Muscle of leg (tissue), 11 donors: ENCODE measurements around the gene SATB1. TPM values are rescaled to one million over a fixed set of nuclear protein-coding genes. Genes with fewer than 3 reads are reported as not detected.
A peak's percentile ranks its signal among the peaks of the same experiment; 100 is the strongest.

Experiments
- DNase-seq: peaks from one replicate; pipeline ENCODE4 v3.0.0; 2013
- H3K27ac ChIP-seq: one replicate; pipeline ENCODE4 v1.5.1; 2013; ENCODE audit warnings: mild to moderate bottlenecking, low read length, control low read depth
- H3K27me3 ChIP-seq: one replicate; pipeline ENCODE4 v1.6.1; 2013; ENCODE audit warnings: low read length; ENCODE audit not compliant: control insufficient read depth, insufficient read depth
- H3K36me3 ChIP-seq: one replicate; pipeline ENCODE4 v1.6.1; 2013; ENCODE audit warnings: low read length; ENCODE audit not compliant: control insufficient read depth, insufficient read depth
- H3K4me1 ChIP-seq: one replicate; pipeline ENCODE4 v1.6.1; 2013; ENCODE audit warnings: low read length; ENCODE audit not compliant: control insufficient read depth, insufficient read depth
- H3K4me3 ChIP-seq: one replicate; pipeline ENCODE4 v1.5.1; 2013; ENCODE audit warnings: low read length, control low read depth
- H3K9me3 ChIP-seq: replicated peaks from 2 replicates; pipeline ENCODE4 v1.6.1; 2013; ENCODE audit warnings: low read depth, low read length; ENCODE audit not compliant: control insufficient read depth
- WGBS: methylation state at CpG from one replicate; pipeline ENCODE4 v1.1.5; 2013; ENCODE audit warnings: missing lambda C conversion rate; ENCODE audit not compliant: insufficient coverage; 5-methylcytosine and 5-hydroxymethylcytosine counted together
- polyA plus RNA-seq, 8 donors: library from polyadenylated mRNA; unstranded; fragments of 120-200 nt; gene quantifications; one replicate each; pipeline versions ENCODE4 v1.2.1 to v1.2.3, GENCODE V29; 2013; ENCODE audit warnings: inconsistent platforms in 1 of 8, low replicate concordance in 1 of 8; ENCODE audit not compliant: insufficient read length in 8 of 8, insufficient read depth in 1 of 8
- total RNA-seq: library from RNA; stranded (reverse); fragments of 120-200 nt; gene quantifications from one replicate; pipeline ENCODE4 v1.2.4, GENCODE V29; 2013

SATB1 gene
- total and polyA plus RNA-seq, 9 donors: 29.0 to 39.0 (median 34.6) TPM

DNA sequence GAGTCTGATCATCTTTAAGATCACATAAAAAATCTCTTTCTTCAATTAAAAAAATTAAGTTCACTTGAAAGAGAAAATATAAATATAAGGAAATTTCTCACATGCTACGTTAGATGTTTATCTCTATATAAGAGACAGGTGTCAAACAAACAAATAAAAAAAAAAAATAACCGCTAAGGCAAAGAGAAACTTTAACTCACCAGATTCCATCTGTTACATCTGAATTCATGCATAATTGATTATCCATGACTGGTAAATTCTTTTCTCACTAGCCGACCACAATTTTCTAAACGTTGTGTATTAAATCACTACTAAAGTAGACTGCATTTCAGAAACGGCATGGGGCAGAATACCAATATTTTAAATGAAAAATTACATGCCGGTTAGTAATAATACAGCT is 9.6 kb upstream of the SATB1 start:
- no peaks in the 10 kb centered on the region for H3K4me1 ChIP-seq
- H3K27me3 ChIP-seq: peaks cover 3% of the 10 kb centered on the region
- no CpG with 5 or more reads among the region's 6 CpGs for WGBS

DNA sequence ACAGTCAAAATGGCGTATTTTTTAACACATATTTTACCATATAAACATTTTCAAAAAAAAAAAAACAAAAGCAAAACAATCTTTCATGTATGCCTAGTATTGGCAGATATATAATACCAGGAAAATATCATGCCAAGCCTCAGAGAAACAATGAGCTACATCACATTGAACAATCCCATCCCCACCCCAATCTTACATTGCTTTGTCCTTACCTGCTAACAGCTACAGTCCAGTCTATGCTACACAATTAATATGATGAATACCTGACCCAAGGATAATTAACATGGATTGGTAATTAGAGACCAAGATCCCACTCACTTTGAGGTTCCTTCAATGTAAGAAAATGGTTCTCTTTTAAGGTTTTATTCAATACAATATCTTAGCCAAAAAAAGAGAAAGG is 7.6 kb upstream of the SATB1 start:
- Histone ChIP-seq H3K4me3 (no peak overlapping the region), H3K27me3 (no peaks in the 10 kb centered on the region), H3K36me3 (no peaks in the 10 kb centered on the region), H3K27ac (no peak overlapping the region), H3K9me3 (no peaks in the 10 kb centered on the region), H3K4me1 (no peaks in the 10 kb centered on the region)
- DNase-seq: no peak
- no CpG with 5 or more reads among the region's 1 CpG for WGBS

More for the DNA sequence above, 9.6 kb upstream of the SATB1 start:
- Histone ChIP-seq H3K4me3 (no peak overlapping the region), H3K9me3 (no peaks in the 10 kb centered on the region), H3K27ac (no peak overlapping the region), H3K36me3 (no peaks in the 10 kb centered on the region)
- peak; percentile 5 for DNase-seq

GRCh38 chr3:18431266-18431665 is 6.1 kb upstream of the SATB1 start:
- no peak for DNase-seq
- no peaks in the 10 kb centered on the region for H3K4me1 ChIP-seq
- 85% methylated on average over 2 of the region's 3 CpGs for WGBS

DNA sequence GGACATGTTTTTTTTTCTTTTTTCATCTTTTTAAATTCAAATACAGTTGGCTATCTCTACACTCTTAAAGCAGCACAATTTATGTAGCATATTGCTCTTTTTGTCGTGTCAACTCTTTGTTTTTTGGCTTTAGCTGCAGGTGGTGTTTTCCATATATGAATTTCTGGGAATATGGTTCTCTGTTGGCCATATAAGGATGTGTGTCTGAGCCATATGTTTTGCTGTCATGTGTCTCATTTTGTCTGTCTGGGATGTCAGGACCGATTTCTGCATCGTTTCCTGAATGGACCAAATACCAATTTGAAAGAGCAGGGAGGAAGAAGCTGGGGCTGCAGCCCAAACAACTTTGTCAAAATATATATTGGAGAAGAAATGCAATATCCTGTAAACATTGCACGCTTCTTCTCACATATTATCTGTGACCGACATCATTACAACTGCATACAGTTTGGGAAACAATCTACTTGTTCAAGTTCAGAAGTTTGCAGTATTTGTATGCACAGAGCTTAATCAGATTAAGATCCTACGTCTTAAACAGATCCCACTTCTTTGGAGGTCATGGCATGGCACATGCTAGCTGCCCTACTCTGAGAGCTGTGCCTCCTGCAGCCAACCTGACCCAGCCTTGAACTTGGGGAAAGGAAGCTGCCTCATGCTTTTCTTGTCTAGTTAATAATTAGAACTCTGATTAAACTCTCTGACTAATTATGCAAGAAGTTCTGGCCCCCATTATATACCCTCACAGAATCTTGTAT is 4.0 kb upstream of the SATB1 start:
- Histone ChIP-seq H3K36me3 (no peaks in the 10 kb centered on the region), H3K9me3 (no peaks in the 10 kb centered on the region), H3K27ac (no peak overlapping the region), H3K4me1 (no peaks in the 10 kb centered on the region), H3K4me3 (no peak overlapping the region), H3K27me3 (no peaks in the 10 kb centered on the region)
- DNase-seq: peak; percentile 8
- WGBS: 70% methylated on average over 2 of the region's 6 CpGs

More at GRCh38 chr3:18431266-18431665, 6.1 kb upstream of the SATB1 start:
- H3K27ac ChIP-seq: no peak overlapping the region
- H3K4me3 ChIP-seq: no peak overlapping the region
- no peaks in the 10 kb centered on the region for H3K27me3 ChIP-seq
- no peaks in the 10 kb centered on the region for H3K9me3 ChIP-seq
- no peaks in the 10 kb centered on the region for H3K36me3 ChIP-seq

DNA sequence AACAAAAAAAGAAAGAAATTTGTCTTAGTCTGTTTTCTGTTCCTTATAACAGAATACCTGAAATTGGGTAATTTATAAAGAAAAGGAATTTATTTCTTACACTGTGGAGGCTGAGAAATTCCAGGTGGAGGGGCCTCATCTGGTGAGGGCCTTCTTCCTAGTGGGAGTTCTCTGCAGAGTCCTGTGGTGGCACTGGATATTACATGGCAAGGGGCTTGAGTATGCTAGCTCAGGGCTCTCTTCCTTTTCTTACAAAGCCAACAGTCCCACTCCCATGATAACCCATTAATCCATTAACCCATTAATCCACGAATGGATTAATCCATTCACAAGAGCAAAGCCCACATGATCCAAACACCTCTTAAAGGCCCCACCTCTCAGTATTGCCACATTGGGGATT is 2.9 kb upstream of the SATB1 start:
- no CpG with 5 or more reads among the region's 1 CpG for WGBS
- DNase-seq: no peak
- Histone ChIP-seq H3K27ac (no peak overlapping the region), H3K27me3 (no peaks in the 10 kb centered on the region), H3K4me3 (no peak overlapping the region), H3K4me1 (no peaks in the 10 kb centered on the region), H3K9me3 (no peaks in the 10 kb centered on the region), H3K36me3 (no peaks in the 10 kb centered on the region)

DNA sequence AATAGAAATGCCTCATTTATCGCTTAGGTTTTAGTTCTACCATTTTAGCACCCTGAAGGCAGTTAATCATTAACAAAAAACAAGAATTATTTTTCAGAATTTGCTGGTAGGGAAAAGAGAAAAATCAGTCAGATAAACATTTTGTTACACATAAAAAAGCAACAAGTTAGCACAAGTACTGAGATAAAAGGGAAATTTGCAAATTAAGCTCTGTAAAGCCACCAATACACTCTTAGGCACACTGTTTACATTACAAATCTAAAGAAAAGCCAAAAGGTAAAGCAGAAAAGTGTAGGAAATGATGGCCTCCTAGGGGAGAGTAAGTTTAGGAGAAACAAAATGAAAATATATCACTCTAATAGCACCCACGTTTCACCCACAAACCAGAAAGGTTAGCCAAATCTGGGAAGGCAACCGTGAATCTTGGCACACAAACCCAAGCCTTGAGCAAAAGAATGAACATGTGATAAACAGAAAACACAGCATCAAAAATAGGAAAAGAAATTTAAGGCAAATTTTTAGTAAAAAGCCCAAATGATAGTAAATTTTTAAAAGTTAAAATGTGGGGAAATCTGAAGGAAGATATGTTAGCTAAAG is 1.6 kb upstream of the SATB1 start:
- no peak overlapping the region for H3K4me3 ChIP-seq
- WGBS: no CpG with 5 or more reads among the region's 3 CpGs
- DNase-seq: peak; percentile 4
- H3K4me1 ChIP-seq: no peaks in the 10 kb centered on the region
- no peaks in the 10 kb centered on the region for H3K9me3 ChIP-seq
- no peaks in the 10 kb centered on the region for H3K27me3 ChIP-seq
- no peaks in the 10 kb centered on the region for H3K36me3 ChIP-seq
- H3K27ac ChIP-seq: no peak overlapping the region

DNA sequence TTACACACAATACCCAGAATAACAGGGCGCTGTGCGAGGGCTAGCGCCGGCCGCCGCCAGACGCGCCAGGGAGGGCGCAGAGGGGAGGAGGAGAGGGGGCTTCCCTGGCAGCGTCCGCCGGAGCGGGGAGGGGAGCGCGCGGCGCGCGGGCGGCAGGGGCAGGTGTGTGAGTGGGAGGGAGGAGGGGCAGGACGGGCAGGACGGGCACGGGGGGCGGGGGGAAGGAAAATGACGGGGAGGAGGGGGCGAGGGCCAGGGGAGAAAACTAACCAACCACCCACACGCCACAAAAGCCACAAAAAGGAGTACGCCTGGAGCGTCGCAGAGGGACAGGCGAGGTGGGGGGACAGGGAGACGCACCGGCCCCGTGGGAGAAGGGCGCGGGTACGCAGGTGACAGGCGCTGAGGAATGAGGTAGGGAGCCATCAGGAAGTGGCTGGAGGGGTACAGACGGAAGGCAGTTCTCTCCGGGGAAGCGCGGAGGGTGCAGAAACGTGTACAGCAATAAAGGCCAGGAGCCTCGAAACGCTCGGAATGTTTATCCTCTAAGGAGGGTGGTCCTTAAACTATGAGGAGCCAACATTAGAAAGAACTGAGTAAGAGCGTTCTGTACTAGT is 610 bp upstream of the SATB1 start:
- H3K27ac ChIP-seq: peak overlapping the region; percentile 83
- WGBS: under 1% methylated on average over 24 of the region's 47 CpGs

GRCh38 chr3:18424213-18424728 is 868 bp downstream of the SATB1 start:
- Histone ChIP-seq H3K4me3 (peak overlapping the region; percentile 68), H3K27ac (peak overlapping the region; percentile 90), H3K36me3 (peaks cover 5% of the 10 kb centered on the region), H3K27me3 (no peaks in the 10 kb centered on the region), H3K4me1 (peaks cover 2% of the 10 kb centered on the region), H3K9me3 (no peaks in the 10 kb centered on the region)
- 0% methylated on average over 2 of the region's 27 CpGs for WGBS
- DNase-seq: no peak

More for the DNA sequence above, 610 bp upstream of the SATB1 start:
- H3K27me3 ChIP-seq: no peaks in the 10 kb centered on the region
- H3K9me3 ChIP-seq: no peaks in the 10 kb centered on the region
- H3K4me3 ChIP-seq: peak overlapping the region; percentile 68
- peaks cover under 1% of the 10 kb centered on the region for H3K4me1 ChIP-seq
- DNase-seq: peak; percentile 32
- H3K36me3 ChIP-seq: peaks cover under 1% of the 10 kb centered on the region

DNA sequence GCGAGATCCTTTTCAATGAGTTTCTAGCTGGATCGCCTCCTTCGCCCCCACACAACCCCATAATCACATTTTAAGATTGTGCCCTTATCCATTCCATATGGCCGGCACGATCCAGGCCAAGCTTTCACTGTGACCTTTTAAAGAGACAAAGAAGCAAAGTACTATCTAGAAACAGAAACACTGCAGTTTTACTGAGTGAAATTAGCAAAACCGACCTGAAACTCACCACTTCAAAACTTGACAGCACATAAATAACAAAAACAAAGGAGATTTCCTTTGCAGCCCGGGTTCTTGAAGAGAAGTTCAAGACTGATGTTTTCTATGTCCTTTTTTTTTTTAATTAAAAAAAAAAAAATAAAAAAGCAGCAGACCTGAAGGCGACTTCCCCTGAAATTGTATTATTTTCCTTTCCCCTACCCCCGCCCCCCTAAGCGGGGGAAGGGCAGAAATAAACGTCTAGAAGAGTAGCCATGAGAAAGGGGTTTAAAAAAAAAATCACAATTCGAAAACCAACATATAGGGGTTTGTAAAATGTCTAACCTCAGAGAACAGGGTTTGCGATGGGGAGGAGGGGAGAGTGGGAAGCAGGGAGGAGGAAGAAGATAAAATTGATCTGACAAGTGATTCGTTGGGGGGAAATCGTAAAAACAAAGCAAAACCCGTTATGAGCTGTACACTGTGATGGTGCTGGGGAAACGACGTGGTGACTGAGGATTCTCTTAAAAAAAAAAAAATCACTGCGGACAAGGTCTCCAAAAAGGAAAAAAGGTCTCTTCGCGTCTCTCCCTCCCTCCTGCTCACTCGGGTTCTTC is 1.5 kb downstream of the SATB1 start:
- 2% methylated on average over 6 of the region's 22 CpGs for WGBS
- Histone ChIP-seq H3K27ac (peak overlapping the region; percentile 90), H3K4me3 (peak overlapping the region; percentile 68), H3K27me3 (no peaks in the 10 kb centered on the region), H3K36me3 (peaks cover 5% of the 10 kb centered on the region), H3K4me1 (peaks cover 2% of the 10 kb centered on the region), H3K9me3 (no peaks in the 10 kb centered on the region)
- DNase-seq: peak; percentile 85
